ENCODE data around the gene CHRNA5.

Gene CHRNA5

DNA sequence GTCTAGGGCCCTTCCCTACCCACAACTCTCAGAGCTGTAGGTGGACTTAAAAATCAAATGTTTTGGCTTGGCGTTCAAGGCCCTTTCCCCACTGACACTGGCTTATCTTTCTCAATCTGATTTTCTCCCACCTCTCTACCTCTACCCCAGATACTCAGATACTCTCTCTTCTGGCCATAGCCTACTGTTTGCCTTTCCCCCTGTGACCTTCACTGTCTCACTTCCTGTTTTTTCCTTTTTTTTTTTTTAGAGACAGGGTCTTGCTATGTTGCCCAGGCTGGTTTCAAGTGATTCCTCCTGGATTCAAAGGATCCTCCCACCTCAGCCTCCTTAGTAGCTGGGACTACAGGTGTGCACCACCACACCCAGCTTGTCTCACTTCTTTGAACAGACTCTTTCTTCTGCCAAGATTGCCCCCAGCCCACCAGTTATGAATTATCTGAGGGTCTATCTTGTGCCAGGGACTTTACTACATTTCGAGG, 71.1 kb downstream of the CHRNA5 start:
- no peaks in the 10 kb centered on the region for H3K36me3 ChIP-seq (ENCODE audit: control insufficient read depth in 4 of 4, insufficient read depth in 4 of 4, low read length in 3 of 4)
- 100% methylated on average over 1 of the region's 2 CpGs for WGBS (ENCODE audit: insufficient coverage)
- ChIA-PET CTCF (interaction anchor here (0.9 to 7.1 kb wide), 7 partner anchors 17 to 115 kb away, joined by 3 to 83 read pairs (median 4); partner anchors contain the start of gene CHRNA3), POLR2A (interaction anchor here (0.6 kb wide), 1 partner anchor 451 kb away, joined by 3 read pairs; no protein-coding TSS in a partner anchor)
- H3K4me3 ChIP-seq (ENCODE audit: control insufficient read depth in 1 of 7, extremely low read depth in 1 of 7, insufficient read depth in 4 of 7, low read depth in 2 of 7, low read length in 6 of 7) = no peak overlapping the region
- no peak for DNase-seq
- peaks cover 0 to 12% (median 11%) of the 10 kb centered on the region in 4 experiments for H3K4me1 ChIP-seq (ENCODE audit: control extremely low read depth in 1 of 4, control insufficient read depth in 4 of 4, insufficient read depth in 4 of 4, low read length in 3 of 4)
- H3K27ac ChIP-seq (ENCODE audit: insufficient read depth in 1 of 2, low read depth in 1 of 2, low read length in 2 of 2, poor library complexity in 1 of 2, severe bottlenecking in 2 of 2) = no peak overlapping the region
- H3K9me3 ChIP-seq (ENCODE audit: control extremely low read depth in 1 of 5, control insufficient read depth in 4 of 5, insufficient read depth in 2 of 5, low read depth in 1 of 5, low read length in 4 of 5) = peaks cover 0 to 8% (median 4%) of the 10 kb centered on the region in 5 experiments
- H3K27me3 ChIP-seq (replicated peaks in 2 of 5; ENCODE audit: control insufficient read depth in 4 of 5, insufficient read depth in 5 of 5, low read length in 4 of 5) = peaks cover 0 to 5% (median 0%) of the 10 kb centered on the region in 5 experiments

GRCh38 chr15:78637776-78638435, 72.6 kb downstream of the CHRNA5 start:
- ChIA-PET POLR2A (no interaction called here), CTCF (interaction anchor here (0.6 to 7.1 kb wide), 15 partner anchors 9 to 173 kb away, joined by 3 to 83 read pairs (median 3); partner anchors contain the start of gene ADAMTS7)
- no peak overlapping the region for H3K27ac ChIP-seq (ENCODE audit: insufficient read depth in 1 of 2, low read depth in 1 of 2, low read length in 2 of 2, poor library complexity in 1 of 2, severe bottlenecking in 2 of 2)
- no peaks in the 10 kb centered on the region for H3K36me3 ChIP-seq (ENCODE audit: control insufficient read depth in 4 of 4, insufficient read depth in 4 of 4, low read length in 3 of 4)
- WGBS (ENCODE audit: insufficient coverage) = 98% methylated on average over 4 of the region's 4 CpGs
- DNase-seq = no peak
- peaks cover 0 to 6% (median 3%) of the 10 kb centered on the region in 5 experiments for H3K9me3 ChIP-seq (ENCODE audit: control extremely low read depth in 1 of 5, control insufficient read depth in 4 of 5, insufficient read depth in 2 of 5, low read depth in 1 of 5, low read length in 4 of 5)
- H3K4me3 ChIP-seq (ENCODE audit: control insufficient read depth in 1 of 7, extremely low read depth in 1 of 7, insufficient read depth in 4 of 7, low read depth in 2 of 7, low read length in 6 of 7) = no peak overlapping the region
- H3K4me1 ChIP-seq (ENCODE audit: control extremely low read depth in 1 of 4, control insufficient read depth in 4 of 4, insufficient read depth in 4 of 4, low read length in 3 of 4) = peaks cover 0 to 14% (median 12%) of the 10 kb centered on the region in 4 experiments
- peaks cover 0 to 8% (median 0%) of the 10 kb centered on the region in 5 experiments for H3K27me3 ChIP-seq (replicated peaks in 2 of 5; ENCODE audit: control insufficient read depth in 4 of 5, insufficient read depth in 5 of 5, low read length in 4 of 5)

- POLR2A ChIA-PET = no interaction called here
Measured at GRCh38 chr15:78638658-78639314, 73.5 kb downstream of the CHRNA5 start.

DNA sequence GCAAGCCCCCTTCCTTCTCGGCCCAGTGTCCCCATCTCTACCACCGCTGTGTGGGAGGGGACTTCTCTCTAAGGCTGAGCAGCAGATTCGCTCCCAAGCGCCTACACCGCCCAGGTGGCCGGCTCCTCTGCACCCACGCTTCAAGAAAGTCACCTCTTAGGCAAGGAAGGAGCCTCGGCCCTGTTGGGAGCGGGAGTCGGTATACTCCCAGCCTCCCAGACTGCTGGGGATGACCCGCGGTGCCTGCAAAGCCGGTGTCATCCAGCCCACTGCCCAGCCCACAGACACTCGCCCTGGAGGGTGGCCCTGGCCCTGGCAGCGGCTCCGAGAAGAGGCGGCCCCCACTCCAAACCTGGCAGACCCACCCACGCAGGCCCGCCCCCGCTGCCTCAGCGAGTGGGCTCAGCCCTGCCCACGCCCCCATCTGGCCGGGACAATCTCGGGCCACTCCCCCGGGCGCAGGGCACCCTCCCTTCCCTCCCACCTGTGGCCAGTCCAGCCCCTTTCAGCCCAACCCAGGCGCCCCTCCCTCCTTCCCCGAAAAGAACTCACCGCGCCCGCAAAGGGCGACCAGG, 75.3 kb downstream of the CHRNA5 start:
- no peaks in the 10 kb centered on the region for H3K9me3 ChIP-seq (ENCODE audit: control extremely low read depth in 1 of 5, control insufficient read depth in 4 of 5, insufficient read depth in 2 of 5, low read depth in 1 of 5, low read length in 4 of 5)
- DNase-seq = no peak
- peaks cover 0 to 14% (median 12%) of the 10 kb centered on the region in 4 experiments for H3K4me1 ChIP-seq (ENCODE audit: control extremely low read depth in 1 of 4, control insufficient read depth in 4 of 4, insufficient read depth in 4 of 4, low read length in 3 of 4)
- H3K36me3 ChIP-seq (ENCODE audit: control insufficient read depth in 4 of 4, insufficient read depth in 4 of 4, low read length in 3 of 4) = no peaks in the 10 kb centered on the region
- H3K27ac ChIP-seq (ENCODE audit: insufficient read depth in 1 of 2, low read depth in 1 of 2, low read length in 2 of 2, poor library complexity in 1 of 2, severe bottlenecking in 2 of 2) = no peak overlapping the region
- POLR2A ChIA-PET = no interaction called here
- peak overlapping the region; percentile 32 to 77 (median 62) for H3K4me3 ChIP-seq (ENCODE audit: control insufficient read depth in 1 of 7, extremely low read depth in 1 of 7, insufficient read depth in 4 of 7, low read depth in 2 of 7, low read length in 6 of 7)
- CTCF ChIA-PET = interaction anchor here (0.8 to 7.1 kb wide), 10 partner anchors 10 to 110 kb away, joined by 3 to 83 read pairs (median 4); no protein-coding TSS in a partner anchor
- WGBS (ENCODE audit: insufficient coverage) = 23% methylated on average over 23 of the region's 32 CpGs
- peaks cover 0 to 8% (median 0%) of the 10 kb centered on the region in 5 experiments for H3K27me3 ChIP-seq (replicated peaks in 2 of 5; ENCODE audit: control insufficient read depth in 4 of 5, insufficient read depth in 5 of 5, low read length in 4 of 5)

More at GRCh38 chr15:78638658-78639314, 73.5 kb downstream of the CHRNA5 start:
- CTCF ChIA-PET = interaction anchor here (0.9 to 7.1 kb wide), 20 partner anchors 8 to 328 kb away, joined by 3 to 83 read pairs (median 4); partner anchors contain the start of gene ADAMTS7
- no peaks in the 10 kb centered on the region for H3K9me3 ChIP-seq (ENCODE audit: control extremely low read depth in 1 of 5, control insufficient read depth in 4 of 5, insufficient read depth in 2 of 5, low read depth in 1 of 5, low read length in 4 of 5)
- WGBS (ENCODE audit: insufficient coverage) = 46% methylated on average over 4 of the region's 4 CpGs
- peaks cover 0 to 14% (median 12%) of the 10 kb centered on the region in 4 experiments for H3K4me1 ChIP-seq (ENCODE audit: control extremely low read depth in 1 of 4, control insufficient read depth in 4 of 4, insufficient read depth in 4 of 4, low read length in 3 of 4)
- H3K27ac ChIP-seq (ENCODE audit: insufficient read depth in 1 of 2, low read depth in 1 of 2, low read length in 2 of 2, poor library complexity in 1 of 2, severe bottlenecking in 2 of 2) = no peak overlapping the region
- no peak overlapping the region for H3K4me3 ChIP-seq (ENCODE audit: control insufficient read depth in 1 of 7, extremely low read depth in 1 of 7, insufficient read depth in 4 of 7, low read depth in 2 of 7, low read length in 6 of 7)
- no peaks in the 10 kb centered on the region for H3K36me3 ChIP-seq (ENCODE audit: control insufficient read depth in 4 of 4, insufficient read depth in 4 of 4, low read length in 3 of 4)
- H3K27me3 ChIP-seq (replicated peaks in 2 of 5; ENCODE audit: control insufficient read depth in 4 of 5, insufficient read depth in 5 of 5, low read length in 4 of 5) = peaks cover 0 to 8% (median 0%) of the 10 kb centered on the region in 5 experiments
- DNase-seq = peak; percentile 63 to 78 (median 71)

DNA sequence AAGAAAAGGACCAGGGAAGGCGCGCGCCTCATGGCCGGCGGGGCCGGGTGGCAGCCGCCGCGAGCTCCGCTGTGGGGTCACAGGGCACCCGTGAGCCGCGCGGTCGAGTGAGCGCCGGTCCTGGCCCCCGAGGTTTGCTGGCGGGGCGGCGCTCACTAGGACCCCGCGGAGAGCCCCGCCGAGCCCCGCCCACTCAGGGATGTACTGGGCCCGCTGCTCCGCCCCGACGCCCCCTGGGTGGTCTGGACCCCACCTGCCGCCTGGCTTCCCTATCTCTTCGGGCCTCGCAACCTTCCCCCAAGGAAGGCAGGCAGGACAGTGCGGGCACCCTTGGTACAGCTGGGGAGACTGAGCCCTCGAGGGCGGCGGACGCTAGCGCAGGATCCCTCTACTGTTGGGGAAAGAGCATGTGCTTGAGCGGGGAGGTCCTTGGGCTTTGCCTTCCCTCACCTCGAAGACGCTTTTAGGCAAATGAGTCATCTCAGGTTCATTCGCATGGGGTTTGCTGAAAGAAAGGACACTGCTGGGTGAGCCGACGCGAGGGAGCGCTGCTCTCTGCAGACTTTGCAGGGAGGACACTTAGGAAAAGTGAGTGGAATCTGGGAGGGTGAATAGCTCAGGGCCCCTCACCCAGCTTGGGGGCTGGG, 75.9 kb downstream of the CHRNA5 start, which contains the start of gene CHRNB4:
Gene CHRNB4, minus strand, starts transcription at position 109 of the 647 bp plus-strand sequence. Its CDS starts 77 bp downstream, at position 32.
- 16% methylated on average over 44 of the region's 47 CpGs for WGBS (ENCODE audit: insufficient coverage)
- H3K27ac ChIP-seq (ENCODE audit: insufficient read depth in 1 of 2, low read depth in 1 of 2, low read length in 2 of 2, poor library complexity in 1 of 2, severe bottlenecking in 2 of 2) = no peak within 1 kb of the TSS
- POLR2A ChIA-PET = no interaction called here

DNA sequence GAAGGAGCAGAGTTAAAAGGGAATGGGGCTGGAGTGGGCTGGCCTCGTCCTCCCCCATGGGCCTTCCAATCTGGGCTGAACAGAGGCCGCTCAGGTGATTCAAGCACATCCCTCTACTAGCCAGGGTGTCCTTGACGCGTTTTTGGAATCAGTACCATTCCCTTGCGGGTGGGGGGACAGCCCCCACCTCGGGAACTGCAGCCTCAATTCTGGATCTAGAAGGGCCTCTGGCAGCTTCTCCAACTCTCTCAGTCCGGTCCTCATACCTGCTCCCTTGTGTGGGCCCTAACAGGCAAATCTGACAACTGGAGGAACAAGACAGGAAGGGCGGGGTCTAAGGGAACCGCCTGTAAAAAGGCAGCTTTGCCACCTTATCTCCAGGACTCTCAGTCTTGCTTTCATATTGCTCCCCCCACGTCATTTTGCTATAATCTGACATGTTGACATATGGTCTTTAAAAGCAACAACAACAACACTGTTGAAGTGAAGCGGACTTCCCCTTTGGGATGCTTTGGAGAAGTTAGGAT, 76.5 kb downstream of the CHRNA5 start:
- Histone ChIP-seq H3K9me3 (ENCODE audit: control extremely low read depth in 1 of 5, control insufficient read depth in 4 of 5, insufficient read depth in 2 of 5, low read depth in 1 of 5, low read length in 4 of 5) (no peaks in the 10 kb centered on the region), H3K27ac (ENCODE audit: insufficient read depth in 1 of 2, low read depth in 1 of 2, low read length in 2 of 2, poor library complexity in 1 of 2, severe bottlenecking in 2 of 2) (no peak overlapping the region), H3K27me3 (replicated peaks in 2 of 5; ENCODE audit: control insufficient read depth in 4 of 5, insufficient read depth in 5 of 5, low read length in 4 of 5) (peaks cover 0 to 8% (median 0%) of the 10 kb centered on the region in 5 experiments), H3K4me3 (ENCODE audit: control insufficient read depth in 1 of 7, extremely low read depth in 1 of 7, insufficient read depth in 4 of 7, low read depth in 2 of 7, low read length in 6 of 7) (peak overlapping the region in 1 of 7 experiments; percentile 77), H3K36me3 (ENCODE audit: control insufficient read depth in 4 of 4, insufficient read depth in 4 of 4, low read length in 3 of 4) (no peaks in the 10 kb centered on the region), H3K4me1 (ENCODE audit: control extremely low read depth in 1 of 4, control insufficient read depth in 4 of 4, insufficient read depth in 4 of 4, low read length in 3 of 4) (peaks cover 0 to 14% (median 12%) of the 10 kb centered on the region in 4 experiments)
- 74% methylated on average over 10 of the region's 11 CpGs for WGBS (ENCODE audit: insufficient coverage)
- no peak for DNase-seq
- POLR2A ChIA-PET = no interaction called here
- CTCF ChIA-PET = interaction anchor here (0.8 to 7.1 kb wide), 3 partner anchors 9 to 68 kb away, joined by 4 to 83 read pairs (median 4); no protein-coding TSS in a partner anchor

More for the DNA sequence above, 75.9 kb downstream of the CHRNA5 start, which contains the start of gene CHRNB4:
- CTCF ChIA-PET = interaction anchor here (0.8 to 7.1 kb wide), 3 partner anchors 9 to 68 kb away, joined by 4 to 83 read pairs (median 4); no protein-coding TSS in a partner anchor
- Histone ChIP-seq H3K36me3 (ENCODE audit: control insufficient read depth in 4 of 4, insufficient read depth in 4 of 4, low read length in 3 of 4) (no peaks in the 10 kb centered on the region), H3K4me3 (ENCODE audit: control insufficient read depth in 1 of 7, extremely low read depth in 1 of 7, insufficient read depth in 4 of 7, low read depth in 2 of 7, low read length in 6 of 7) (peak within 1 kb of the TSS; percentile 32 to 77 (median 62)), H3K4me1 (ENCODE audit: control extremely low read depth in 1 of 4, control insufficient read depth in 4 of 4, insufficient read depth in 4 of 4, low read length in 3 of 4) (peaks cover 0 to 14% (median 12%) of the 10 kb centered on the region in 4 experiments), H3K9me3 (ENCODE audit: control extremely low read depth in 1 of 5, control insufficient read depth in 4 of 5, insufficient read depth in 2 of 5, low read depth in 1 of 5, low read length in 4 of 5) (no peaks in the 10 kb centered on the region), H3K27me3 (replicated peaks in 2 of 5; ENCODE audit: control insufficient read depth in 4 of 5, insufficient read depth in 5 of 5, low read length in 4 of 5) (peaks cover 0 to 8% (median 0%) of the 10 kb centered on the region in 5 experiments)
- peak in 2 of 3 donors; percentile 48 to 59 for DNase-seq
